ENCODE results near the gene CEMIP2. TPM values are rescaled to one million over a fixed set of nuclear protein-coding genes. Genes with fewer than 3 reads are reported as not detected.

Gene CEMIP2
- total RNA-seq, 4 donors from 2014 or later = 7.4 to 50.7 (median 30.5) TPM

GRCh38 chr9:71655141-71655540 lies 113.2 kb downstream of the CEMIP2 start:
- H3K4me1 ChIP-seq = no peaks in the 10 kb centered on the region
- no peak for DNase-seq
- no peak overlapping the region for H3K4me3 ChIP-seq
- no peaks in the 10 kb centered on the region for H3K27me3 ChIP-seq
- TF ChIP-seq CTCF (IDR thresholded peaks at IDR 0.05) = no peak
- TF ChIP-seq POLR2A (IDR thresholded peaks at IDR 0.05) = no peak
- no peaks in the 10 kb centered on the region for H3K36me3 ChIP-seq
- intact Hi-C loops (cut with DNase I; ENCODE audit: low total_unique reads) = no loop called here
- no peaks in the 10 kb centered on the region for H3K9me3 ChIP-seq
- H3K27ac ChIP-seq = no peak overlapping the region

GRCh38 chr9:71652480-71652879 lies 115.8 kb downstream of the CEMIP2 start:
- Histone ChIP-seq H3K4me1 (no peaks in the 10 kb centered on the region), H3K36me3 (no peaks in the 10 kb centered on the region), H3K9me3 (no peaks in the 10 kb centered on the region), H3K27me3 (no peaks in the 10 kb centered on the region), H3K27ac (no peak overlapping the region), H3K4me3 (no peak overlapping the region)
- no peak for DNase-seq
- intact Hi-C loops (cut with DNase I; ENCODE audit: low total_unique reads) = no loop called here
- no peak for TF ChIP-seq CTCF (IDR thresholded peaks at IDR 0.05)

- DNase-seq = no peak
- Histone ChIP-seq H3K27ac (no peak overlapping the region), H3K27me3 (no peaks in the 10 kb centered on the region), H3K9me3 (no peaks in the 10 kb centered on the region), H3K4me1 (no peaks in the 10 kb centered on the region), H3K36me3 (no peaks in the 10 kb centered on the region), H3K4me3 (no peak overlapping the region)
- intact Hi-C loops (cut with DNase I; ENCODE audit: low total_unique reads) = no loop called here
- no peak for TF ChIP-seq POLR2A (IDR thresholded peaks at IDR 0.05)
- TF ChIP-seq CTCF (IDR thresholded peaks at IDR 0.05) = no peak
Observed at GRCh38 chr9:71648453-71648852, 119.9 kb downstream of the CEMIP2 start.

- TF ChIP-seq CTCF (IDR thresholded peaks at IDR 0.05) (no peak), POLR2A (IDR thresholded peaks at IDR 0.05) (no peak)
- intact Hi-C loops (cut with DNase I; ENCODE audit: low total_unique reads) = no loop called here
- Histone ChIP-seq H3K9me3 (no peaks in the 10 kb centered on the region), H3K27ac (no peak overlapping the region), H3K27me3 (no peaks in the 10 kb centered on the region), H3K36me3 (no peaks in the 10 kb centered on the region), H3K4me3 (no peak overlapping the region), H3K4me1 (no peaks in the 10 kb centered on the region)
- DNase-seq = peak; percentile 16 to 59
Observed at GRCh38 chr9:71647094-71647591, 121.2 kb downstream of the CEMIP2 start.

GRCh38 chr9:71646131-71646530 lies 122.2 kb downstream of the CEMIP2 start:
- H3K9me3 ChIP-seq = no peaks in the 10 kb centered on the region
- H3K36me3 ChIP-seq = no peaks in the 10 kb centered on the region
- H3K4me1 ChIP-seq = no peaks in the 10 kb centered on the region
- no peak for DNase-seq
- TF ChIP-seq CTCF (IDR thresholded peaks at IDR 0.05) (no peak), POLR2A (IDR thresholded peaks at IDR 0.05) (no peak)
- no peak overlapping the region for H3K27ac ChIP-seq
- no peak overlapping the region for H3K4me3 ChIP-seq
- H3K27me3 ChIP-seq = no peaks in the 10 kb centered on the region
- intact Hi-C loops (cut with DNase I; ENCODE audit: low total_unique reads) = no loop called here

Measured in uterus (tissue), 4 donors.